IMR-90 (cell line): ENCODE data around the gene CIB2. TPM values are rescaled to one million over a fixed set of nuclear protein-coding genes. Genes with fewer than 3 reads are reported as not detected.

ENCODE experiments used
- ATAC-seq: fragments of 200-7000 bp; cut with Tn5 transposase; 2 replicates; pipeline ENCODE4 v1.9.1; 2020; ENCODE audit warnings: low read depth, mild to moderate bottlenecking, moderate library complexity
- BruUV-seq: library from RNA; stranded (reverse); fragments of 400-500 nt; replicated peaks from 2 replicates; lab custom pipeline; 2021; lab: Mats Ljungman, UMichigan
- CTCF ChIA-PET: fragments of 300-600 bp; formaldehyde crosslinking; extraction: SDS; loops from one replicate; lab custom pipeline; 2021; ENCODE audit warnings: antibody characterized with exemption; lab: Yijun Ruan, JAX
- POLR2A ChIA-PET: fragments of 300-600 bp; sonication (Branson Sonifier 250); formaldehyde crosslinking; loops from one replicate; lab custom pipeline; 2022; ENCODE audit warnings: antibody characterized with exemption; ENCODE audit not compliant: unreplicated experiment; lab: Charles Lee
- DNase-seq: peaks from one replicate; pipeline ENCODE4 v3.0.0; 2013
- H2AFZ ChIP-seq: replicated peaks from 2 replicates; pipeline ENCODE3; 2013; ENCODE audit warnings: low read length, mild to moderate bottlenecking; ENCODE audit not compliant: poor library complexity
- H2AK5ac ChIP-seq: 2 replicates; pipeline ENCODE4 v1.6.1; 2013; ENCODE audit warnings: low read depth, low read length, inconsistent platforms
- H2AK9ac ChIP-seq: replicated peaks from 2 replicates; pipeline ENCODE3; 2013; ENCODE audit warnings: mild to moderate bottlenecking, low read depth, low read length, moderate library complexity; ENCODE audit not compliant: poor library complexity
- H2BK120ac ChIP-seq: 2 replicates; pipeline ENCODE4 v1.6.1; 2013; ENCODE audit warnings: low read depth, low read length, inconsistent platforms
- H2BK15ac ChIP-seq: 3 replicates; pipeline ENCODE4 v1.6.1; 2013; ENCODE audit warnings: low read depth, low read length, inconsistent platforms
- H2BK20ac ChIP-seq: 2 replicates; pipeline ENCODE4 v1.6.1; 2013; ENCODE audit warnings: low read depth, mild to moderate bottlenecking, inconsistent platforms, low read length, moderate library complexity
- H2BK5ac ChIP-seq: 2 replicates; pipeline ENCODE4 v1.6.1; 2013; ENCODE audit warnings: mild to moderate bottlenecking, low read depth, low read length, inconsistent platforms; ENCODE audit not compliant: poor library complexity, severe bottlenecking
- H3K14ac ChIP-seq: replicated peaks from 2 replicates; pipeline ENCODE4 v1.6.1; 2013; ENCODE audit warnings: low read depth, low read length, inconsistent platforms
- H3K18ac ChIP-seq: 2 replicates; pipeline ENCODE4 v1.6.1; 2013; ENCODE audit warnings: low read depth, low read length, control low read depth
- H3K23ac ChIP-seq: 2 replicates; pipeline ENCODE4 v1.6.1; 2013; ENCODE audit warnings: low read depth, low read length, inconsistent platforms
- H3K27ac ChIP-seq: 2 replicates; pipeline ENCODE4 v1.5.1; 2013; ENCODE audit warnings: mild to moderate bottlenecking, control low read depth, low read length; ENCODE audit not compliant: insufficient read depth
- H3K27me3 ChIP-seq: 2 replicates; pipeline ENCODE4 v1.6.1; 2013; ENCODE audit warnings: low read length; ENCODE audit not compliant: control insufficient read depth, insufficient read depth
- H3K36me3 ChIP-seq: 2 replicates; pipeline ENCODE4 v1.6.1; 2013; ENCODE audit warnings: low read length, mixed read lengths; ENCODE audit not compliant: control insufficient read depth, insufficient read depth
- H3K4ac ChIP-seq: 2 replicates; pipeline ENCODE4 v1.6.1; 2013; ENCODE audit warnings: low read depth, low read length, inconsistent platforms
- H3K4me1 ChIP-seq: 2 replicates; pipeline ENCODE4 v1.6.1; 2013; ENCODE audit warnings: low read length, mixed read lengths; ENCODE audit not compliant: control insufficient read depth, insufficient read depth
- H3K4me2 ChIP-seq: 2 replicates; pipeline ENCODE4 v1.6.1; 2013; ENCODE audit warnings: low read depth, mild to moderate bottlenecking, control low read depth, low read length, moderate library complexity
- H3K4me3 ChIP-seq: 2 replicates; pipeline ENCODE4 v1.5.1; 2013; ENCODE audit warnings: low read depth, mild to moderate bottlenecking, control low read depth, low read length, moderate library complexity; ENCODE audit not compliant: insufficient read depth
- H3K56ac ChIP-seq: 2 replicates; pipeline ENCODE4 v1.6.1; 2013; ENCODE audit warnings: low read length, inconsistent platforms; ENCODE audit not compliant: insufficient read depth; ENCODE audit errors: extremely low read depth
- H3K79me1 ChIP-seq, 2 experiments: 2 replicates each; pipeline ENCODE4 v1.6.1; 2013; ENCODE audit warnings: low read length in 2 of 2, inconsistent platforms in 1 of 2, low read depth in 1 of 2
- H3K9ac ChIP-seq: 2 replicates; pipeline ENCODE4 v1.6.1; 2013; ENCODE audit warnings: low read depth, low read length, control low read depth
- H3K9me1 ChIP-seq: 2 replicates; pipeline ENCODE4 v1.6.1; 2013; ENCODE audit warnings: low read length, inconsistent platforms; ENCODE audit not compliant: insufficient read depth
- H3K9me3 ChIP-seq: 2 replicates; pipeline ENCODE4 v1.6.1; 2013; ENCODE audit warnings: low read length; ENCODE audit not compliant: control insufficient read depth, insufficient read depth
- H4K20me1 ChIP-seq: 2 replicates; pipeline ENCODE4 v1.6.1; 2013; ENCODE audit warnings: low read length, inconsistent platforms; ENCODE audit not compliant: insufficient read depth
- H4K5ac ChIP-seq: 2 replicates; pipeline ENCODE4 v1.6.1; 2013; ENCODE audit warnings: mild to moderate bottlenecking, low read depth, low read length, control low read depth
- H4K8ac ChIP-seq, 2 experiments: 2 replicates each; pipeline ENCODE4 v1.6.1; 2013; ENCODE audit warnings: low read depth in 2 of 2, low read length in 2 of 2, control low read depth in 1 of 2, inconsistent platforms in 1 of 2
- H4K91ac ChIP-seq: 2 replicates; pipeline ENCODE4 v1.6.1; 2013; ENCODE audit warnings: low read depth, low read length, inconsistent platforms; ENCODE audit not compliant: insufficient read depth
- BHLHE40 ChIP-seq: fragments of 150-350 bp; IDR thresholded peaks from 2 replicates; pipeline ENCODE4 v1.6.1; 2016; ENCODE audit warnings: mild to moderate bottlenecking, low read depth, low read length
- NFE2L2 ChIP-seq: fragments of 150-350 bp; IDR thresholded peaks from 2 replicates; pipeline ENCODE4 v1.6.1; 2016; ENCODE audit warnings: low read depth, mild to moderate bottlenecking, low read length
- USF2 ChIP-seq: fragments of 150-350 bp; IDR thresholded peaks from 2 replicates; pipeline ENCODE4 v1.6.1; 2017; ENCODE audit warnings: mild to moderate bottlenecking, antibody characterized with exemption, low read length, low read depth
- WGBS, 2 experiments: methylation state at CpG; one replicate each; pipeline versions ENCODE4 v1.1.5 to v1.1.7; 2013; ENCODE audit warnings: missing lambda C conversion rate in 2 of 2; ENCODE audit not compliant: insufficient read length in 1 of 2; ENCODE audit errors: extremely low coverage in 2 of 2; 5-methylcytosine and 5-hydroxymethylcytosine counted together
- dilution Hi-C: fragments of 300-500 bp; cut with HindIII; formaldehyde crosslinking; loops from one replicate; pipeline ENCODE4 v1.14.3; 2018; ENCODE audit warnings: low sequenced_read_pairs; ENCODE audit not compliant: unreplicated experiment
- in situ Hi-C: fragments of 300-500 bp; cut with MboI; formaldehyde crosslinking; loops from 3 replicates; pipeline ENCODE4 v1.14.3; 2019; ENCODE audit warnings: low sequenced_read_pairs, inconsistent platforms, mixed read lengths
- intact Hi-C: fragments of 100-400 bp; cut with micrococcal nuclease; formaldehyde crosslinking; loops from 2 replicates; pipeline ENCODE4 v1.10.0; 2022
- polyA plus RNA-seq, 3 experiments: library from polyadenylated mRNA; depleted of rRNA; stranded (reverse); fragments of >200 nt; gene quantifications; 2 replicates each; pipeline ENCODE4 v1.2.3, GENCODE V29; 2012; ENCODE audit warnings: low replicate concordance in 1 of 3
- total RNA-seq: library from RNA; depleted of rRNA; stranded (reverse); fragments of >200 nt; gene quantifications from 2 replicates; pipeline ENCODE4 v1.2.3, GENCODE V29; 2012

The CIB2 gene
- total and polyA plus RNA-seq, 2 of the 4 experiments (the other 2 are of a cell fraction) = 2.2 to 2.4 TPM

DNA sequence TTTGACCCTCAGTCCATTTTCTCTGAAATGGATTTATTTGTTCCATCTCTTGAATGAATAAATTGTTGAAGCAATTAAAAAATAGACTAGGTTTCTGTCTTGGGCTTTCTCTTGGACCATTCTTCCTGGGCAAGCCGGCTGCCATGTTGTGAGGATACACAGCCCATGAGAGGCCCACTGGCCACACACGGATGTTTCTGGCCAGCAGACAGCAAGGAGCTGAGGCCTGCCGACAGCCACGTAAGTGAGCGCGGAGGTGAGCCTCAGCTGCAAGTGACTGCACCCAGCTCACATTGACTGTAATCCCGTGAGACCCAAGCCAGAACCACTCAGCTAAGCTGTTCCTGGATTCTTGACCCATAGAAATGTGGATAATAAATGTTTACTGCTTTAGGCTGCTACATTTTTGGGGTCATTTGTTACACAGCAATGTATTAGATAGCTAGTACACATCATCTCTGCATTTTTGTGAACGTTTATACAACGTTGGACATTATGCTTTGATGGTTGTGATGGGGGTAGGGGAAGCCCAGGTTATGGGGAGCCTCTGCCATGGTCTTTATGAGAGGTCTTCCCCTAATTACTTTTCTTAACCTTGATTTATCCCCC is 40.7 kb upstream of the CIB2 start:
- Histone ChIP-seq H3K23ac (no peak overlapping the region), H4K20me1 (no peaks in the 10 kb centered on the region), H2BK120ac (no peak overlapping the region), H2AFZ (no peak overlapping the region), H4K8ac (no peak overlapping the region), H3K18ac (no peak overlapping the region), H3K4me3 (no peak overlapping the region), H2BK5ac (no peak overlapping the region), H3K4me1 (no peaks in the 10 kb centered on the region), H3K56ac (no peak overlapping the region), H3K36me3 (peaks cover 27% of the 10 kb centered on the region), H2BK15ac (no peak overlapping the region), H4K5ac (no peak overlapping the region), H3K9me3 (no peaks in the 10 kb centered on the region; the same call in 1 of the 2 replicates), H3K9me1 (no peaks in the 10 kb centered on the region; the same call in 1 of the 2 replicates), H3K14ac (no peak overlapping the region), H3K4ac (no peak overlapping the region), H2AK5ac (no peak overlapping the region), H3K4me2 (no peak overlapping the region), H3K9ac (no peak overlapping the region), H2AK9ac (no peak overlapping the region), H3K27me3 (no peaks in the 10 kb centered on the region), H4K91ac (no peak overlapping the region), H3K79me1 (no peaks in the 10 kb centered on the region), H2BK20ac (no peak overlapping the region), H3K27ac (no peak overlapping the region)
- WGBS, 2 experiments = 100% methylated on average over 2 of the region's 9 CpGs; no CpG with 5 or more reads in 1 of the 2 experiments
- DNase-seq (no peak), ATAC-seq (no peak)
- POLR2A ChIA-PET = no interaction called here
- in situ Hi-C loops = no loop called here
- TF ChIP-seq USF2 (no peak), BHLHE40 (no peak), NFE2L2 (no peak)
- BruUV-seq = no TSS peak
- CTCF ChIA-PET = interaction anchor here (1.0 kb wide), 1 partner anchor 21 kb away, joined by 5 read pairs; no protein-coding TSS in a partner anchor
- intact Hi-C loops = no loop called here
- dilution Hi-C loops = no loop called here
